Activated CD4-positive, alpha-beta T cell treated with anti-CD3 and anti-CD28 coated beads, Interleukin-2, amount 10 ng/mL, durations not matched to agents 7 days and 5 days (primary cell): Measurements from ENCODE around the gene DIP2B. TPM values are rescaled to one million over a fixed set of nuclear protein-coding genes. Genes with fewer than 3 reads are reported as not detected.

Source experiments
- CTCF ChIA-PET: fragments of 350-600 bp; sonication (Branson Sonifier 250); formaldehyde crosslinking; loops from one replicate; lab custom pipeline; 2021; ENCODE audit warnings: antibody characterized with exemption; lab: Charles Lee
- POLR2A ChIA-PET: fragments of 350-600 bp; sonication (Branson Sonifier 250); formaldehyde crosslinking; loops from one replicate; lab custom pipeline; 2021; ENCODE audit warnings: antibody characterized with exemption; lab: Charles Lee
- DNase-seq: peaks from one replicate; pipeline ENCODE4 v3.0.0-alpha.2; 2020
- H3K27ac Mint-ChIP-seq: one replicate; pipeline ENCODE4 v1.8.0; 2021; ENCODE audit warnings: mild to moderate bottlenecking, moderate library complexity, mixed read lengths
- H3K27me3 Mint-ChIP-seq: one replicate; pipeline ENCODE4 v1.8.0; 2021; ENCODE audit warnings: mixed read lengths
- H3K36me3 Mint-ChIP-seq: one replicate; pipeline ENCODE4 v1.8.0; 2021; ENCODE audit warnings: low read depth, mixed read lengths
- H3K4me1 Mint-ChIP-seq: one replicate; pipeline ENCODE4 v1.8.0; 2021; ENCODE audit warnings: mixed read lengths
- H3K4me3 Mint-ChIP-seq: one replicate; pipeline ENCODE4 v1.8.0; 2021; ENCODE audit warnings: mild to moderate bottlenecking, moderate library complexity, mixed read lengths
- H3K9me3 Mint-ChIP-seq: one replicate; pipeline ENCODE4 v1.8.0; 2021; ENCODE audit warnings: mixed read lengths
- total RNA-seq, 2 experiments: library from RNA; stranded (reverse); gene quantifications; one replicate each; pipeline ENCODE4 v1.2.3, GENCODE V29; 2021

DIP2B gene
- total RNA-seq, 2 experiments from 2014 or later, result 28.9 to 30.4 TPM

DNA sequence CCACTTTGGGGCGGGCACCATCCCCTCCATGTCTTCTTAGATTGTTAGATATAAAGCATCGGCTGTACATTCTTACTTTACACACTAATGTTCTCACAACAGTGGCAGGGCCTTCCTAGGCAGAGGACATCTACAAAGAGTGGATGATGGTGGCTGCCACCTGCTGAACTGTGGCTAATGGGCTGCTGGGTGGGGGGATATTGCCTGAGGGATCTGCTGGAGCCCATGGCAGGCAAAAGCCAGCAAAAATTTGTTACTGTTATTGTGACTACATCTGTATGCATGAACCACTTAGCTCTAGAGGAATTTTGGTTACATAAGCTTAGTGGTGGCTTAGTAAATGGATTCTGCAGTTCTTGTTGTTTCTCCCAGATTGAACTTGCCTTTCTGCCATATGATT, 52.6 kb downstream of the DIP2B start:
- H3K4me3 Mint-ChIP-seq, result no peak overlapping the region
- no peaks in the 10 kb centered on the region for H3K9me3 Mint-ChIP-seq
- H3K4me1 Mint-ChIP-seq, result peaks cover 23% of the 10 kb centered on the region
- DNase-seq, result no peak
- POLR2A ChIA-PET, result no interaction called here
- no peaks in the 10 kb centered on the region for H3K27me3 Mint-ChIP-seq
- H3K27ac Mint-ChIP-seq, result no peak overlapping the region
- H3K36me3 Mint-ChIP-seq, result peaks cover 27% of the 10 kb centered on the region
- CTCF ChIA-PET, result no interaction called here

DNA sequence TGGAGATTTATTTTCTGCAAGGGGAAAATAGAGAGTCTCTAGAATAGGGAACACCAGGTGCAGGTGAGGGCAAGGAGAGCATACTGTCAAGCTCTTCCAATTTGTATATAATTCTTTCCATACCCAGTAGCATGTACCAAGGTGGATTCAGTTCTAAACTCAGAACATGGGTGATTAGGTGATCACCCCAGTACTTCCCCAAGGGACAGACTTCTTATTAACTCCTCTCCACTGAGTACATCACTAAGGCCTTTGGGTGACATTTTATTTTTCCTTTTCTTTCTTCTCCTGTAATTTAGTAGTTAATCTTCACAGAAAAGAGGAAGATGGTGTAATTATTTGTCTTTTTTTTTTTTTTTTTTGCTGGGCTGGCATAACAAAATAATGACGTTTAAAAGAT, 54.2 kb downstream of the DIP2B start:
- ChIA-PET POLR2A (no interaction called here), CTCF (interaction anchor here (0.6 kb wide), 1 partner anchor 13 kb away, joined by 3 read pairs; no protein-coding TSS in a partner anchor)
- no peak for DNase-seq
- Mint-ChIP-seq H3K27ac (no peak overlapping the region), H3K4me3 (no peak overlapping the region), H3K36me3 (peaks cover 22% of the 10 kb centered on the region), H3K9me3 (no peaks in the 10 kb centered on the region), H3K27me3 (no peaks in the 10 kb centered on the region), H3K4me1 (peaks cover 22% of the 10 kb centered on the region)

DNA sequence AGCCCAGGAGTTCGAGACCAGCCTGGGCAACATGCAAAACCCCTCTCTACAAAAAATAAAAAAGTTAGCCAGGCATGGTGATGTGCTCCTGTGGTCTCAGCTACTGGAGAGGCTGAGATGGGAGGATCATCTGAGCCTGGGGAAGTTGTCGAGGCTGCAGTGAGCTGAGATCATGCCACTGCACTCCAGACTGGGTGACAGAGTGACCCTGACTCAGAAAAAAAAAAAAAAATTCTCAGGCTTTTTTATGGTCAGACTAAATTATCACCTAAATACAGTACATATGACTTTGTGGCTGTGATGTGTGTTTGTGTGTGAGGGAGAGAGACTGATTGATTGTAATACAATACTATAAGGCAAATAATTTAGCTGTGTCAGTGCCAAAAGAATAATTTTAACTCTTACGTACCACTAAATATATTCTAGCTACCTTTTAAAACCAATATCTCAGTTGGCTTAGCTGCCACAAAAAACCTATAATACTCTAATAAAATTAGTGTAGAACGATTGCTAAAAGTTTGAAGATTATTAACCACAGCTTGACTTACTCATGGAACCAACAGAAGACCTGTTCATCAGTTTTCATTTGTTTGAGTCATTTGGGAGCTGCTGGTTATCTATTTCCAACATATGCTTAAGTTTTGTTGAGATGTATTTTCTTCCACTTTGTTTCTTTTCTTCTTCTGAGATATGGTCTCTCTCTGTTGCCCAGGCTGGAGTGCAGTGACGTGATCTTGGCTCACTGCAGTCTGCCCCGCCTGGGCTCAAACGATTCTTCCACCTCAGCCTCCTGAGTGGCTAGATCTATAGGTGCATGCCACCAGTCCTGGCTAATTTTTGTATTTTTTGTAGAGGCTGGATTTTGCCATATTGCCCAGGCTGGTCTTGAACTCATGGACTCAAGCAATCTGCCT, 58.0 kb downstream of the DIP2B start:
- Mint-ChIP-seq H3K4me3 (no peak overlapping the region), H3K36me3 (peaks cover 14% of the 10 kb centered on the region), H3K4me1 (peaks cover 26% of the 10 kb centered on the region), H3K27ac (no peak overlapping the region), H3K9me3 (no peaks in the 10 kb centered on the region), H3K27me3 (no peaks in the 10 kb centered on the region)
- DNase-seq, result no peak
- POLR2A ChIA-PET, result interaction anchor here (0.7 kb wide), 1 partner anchor 921 kb away, joined by 5 read pairs; no protein-coding TSS in a partner anchor
- CTCF ChIA-PET, result interaction anchor here (0.5 to 3.1 kb wide), 5 partner anchors 14 to 100 kb away, joined by 3 to 8 read pairs (median 4); partner anchors contain the start of gene DIP2B

DNA sequence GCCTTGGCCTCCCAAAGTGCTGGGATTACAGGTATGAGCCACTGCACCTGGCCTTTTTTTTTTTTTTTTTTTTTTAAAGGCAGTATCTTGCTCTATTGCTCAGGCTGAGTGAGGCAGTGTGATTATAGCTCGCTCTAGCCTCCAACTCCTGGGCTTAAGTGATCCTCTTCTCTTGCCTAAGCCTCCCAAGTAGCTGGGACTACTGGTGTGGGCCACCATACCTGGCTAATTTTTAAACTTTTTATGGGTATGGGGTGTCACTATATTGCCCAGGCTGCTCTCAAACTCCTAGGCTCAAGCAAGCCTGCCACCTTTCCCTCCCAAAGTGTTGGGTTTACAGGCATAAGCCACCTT, 58.6 kb downstream of the DIP2B start:
- Mint-ChIP-seq H3K27me3 (no peaks in the 10 kb centered on the region), H3K4me1 (peaks cover 32% of the 10 kb centered on the region)

DNA sequence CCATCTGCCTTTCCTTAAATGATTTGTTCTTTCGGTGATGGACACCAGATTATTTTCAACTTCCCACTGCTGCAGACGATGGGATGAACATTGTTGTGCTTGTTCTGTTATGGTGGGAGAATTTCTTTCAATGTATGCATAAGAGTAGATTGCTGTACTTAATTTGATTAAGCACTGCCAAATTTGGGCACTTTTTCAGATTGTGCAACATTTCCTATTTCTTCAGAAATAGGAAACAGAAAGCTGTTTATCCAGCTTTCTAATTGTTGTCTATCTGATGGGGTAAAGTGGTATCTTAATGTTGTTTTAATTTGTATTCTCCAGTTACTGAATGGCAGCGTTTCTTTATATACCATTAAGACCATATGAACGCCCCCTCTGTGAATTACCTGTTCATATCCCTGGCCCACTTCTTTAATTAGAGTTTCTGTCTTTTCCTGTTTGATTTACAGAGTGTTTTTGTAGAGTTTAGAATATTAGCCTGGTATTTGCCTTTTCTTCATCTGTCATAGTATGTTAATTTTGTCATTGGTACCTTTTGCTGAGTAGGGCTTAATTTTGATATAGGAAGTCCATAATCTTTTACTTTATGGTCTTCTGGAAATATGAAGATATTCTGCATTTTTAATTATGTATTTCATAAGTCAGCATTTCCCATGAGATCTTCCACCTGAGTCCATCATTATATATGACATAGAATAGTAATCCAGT, 59.6 kb downstream of the DIP2B start:
- H3K27ac Mint-ChIP-seq, result no peak overlapping the region
- H3K4me3 Mint-ChIP-seq, result no peak overlapping the region
- H3K4me1 Mint-ChIP-seq, result peaks cover 36% of the 10 kb centered on the region
- no peaks in the 10 kb centered on the region for H3K27me3 Mint-ChIP-seq
- ChIA-PET POLR2A (no interaction called here), CTCF (interaction anchor here (0.7 to 3.1 kb wide), 3 partner anchors 30 to 600 kb away, joined by 3 to 8 read pairs (median 4); partner anchors contain the start of gene DIP2B)
- no peaks in the 10 kb centered on the region for H3K9me3 Mint-ChIP-seq
- peaks cover 12% of the 10 kb centered on the region for H3K36me3 Mint-ChIP-seq
- no peak for DNase-seq

More for the DNA sequence above, 58.6 kb downstream of the DIP2B start:
- Mint-ChIP-seq H3K36me3 (peaks cover 16% of the 10 kb centered on the region), H3K9me3 (no peaks in the 10 kb centered on the region), H3K4me3 (no peak overlapping the region), H3K27ac (no peak overlapping the region)
- POLR2A ChIA-PET, result no interaction called here
- CTCF ChIA-PET, result interaction anchor here (0.7 to 3.1 kb wide), 4 partner anchors 14 to 99 kb away, joined by 3 to 8 read pairs (median 4); partner anchors contain the start of gene DIP2B
- no peak for DNase-seq

DNA sequence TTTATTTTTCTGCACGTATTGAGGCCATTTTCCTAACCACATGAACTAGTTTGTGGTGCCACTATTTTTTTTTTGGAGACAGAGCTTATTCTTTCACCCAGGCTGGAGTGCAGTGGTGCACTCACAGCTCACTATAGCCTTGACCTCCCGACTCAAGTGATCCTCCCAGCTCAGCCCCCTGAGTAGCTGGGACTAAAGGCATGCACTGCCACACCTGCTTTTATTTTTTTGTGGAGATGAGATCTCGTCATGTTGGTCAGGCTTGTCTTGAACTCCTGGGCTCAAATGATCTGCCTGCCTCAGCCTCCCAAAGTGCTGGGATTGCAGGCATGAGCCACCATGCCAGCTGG, 60.1 kb downstream of the DIP2B start:
- Mint-ChIP-seq H3K36me3 (peaks cover 10% of the 10 kb centered on the region), H3K4me3 (no peak overlapping the region), H3K4me1 (peaks cover 36% of the 10 kb centered on the region), H3K27me3 (no peaks in the 10 kb centered on the region), H3K27ac (no peak overlapping the region), H3K9me3 (no peaks in the 10 kb centered on the region)
- POLR2A ChIA-PET, result no interaction called here
- CTCF ChIA-PET, result interaction anchor here (0.7 to 3.1 kb wide), 2 partner anchors 60 to 600 kb away, joined by 3 to 8 read pairs; partner anchors contain the start of gene DIP2B
- no peak for DNase-seq

DNA sequence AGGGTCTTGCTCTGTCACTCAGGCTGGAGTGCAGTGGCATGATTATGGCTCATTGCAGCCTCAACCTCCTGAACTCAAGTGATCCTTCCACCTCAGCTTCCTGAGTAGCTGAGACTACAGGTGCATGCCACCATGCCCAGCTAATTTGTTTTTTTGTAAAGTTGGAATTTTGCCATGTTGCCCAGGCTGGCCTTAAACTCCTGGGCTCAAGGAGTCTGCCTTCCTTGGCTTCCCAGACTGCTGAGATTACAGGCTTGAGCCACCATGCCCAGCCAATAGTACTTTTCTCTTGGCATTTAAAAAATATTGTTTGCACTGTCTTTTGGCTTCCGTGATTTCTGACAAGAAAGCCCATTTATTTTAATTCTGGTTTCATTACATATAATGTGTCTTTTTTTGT, 61.3 kb downstream of the DIP2B start:
- ChIA-PET POLR2A (no interaction called here), CTCF (no interaction called here)
- no peak overlapping the region for H3K4me3 Mint-ChIP-seq
- no peak for DNase-seq
- H3K27ac Mint-ChIP-seq, result no peak overlapping the region
- H3K4me1 Mint-ChIP-seq, result peaks cover 36% of the 10 kb centered on the region
- H3K9me3 Mint-ChIP-seq, result no peaks in the 10 kb centered on the region
- H3K27me3 Mint-ChIP-seq, result no peaks in the 10 kb centered on the region
- H3K36me3 Mint-ChIP-seq, result peaks cover 13% of the 10 kb centered on the region

DNA sequence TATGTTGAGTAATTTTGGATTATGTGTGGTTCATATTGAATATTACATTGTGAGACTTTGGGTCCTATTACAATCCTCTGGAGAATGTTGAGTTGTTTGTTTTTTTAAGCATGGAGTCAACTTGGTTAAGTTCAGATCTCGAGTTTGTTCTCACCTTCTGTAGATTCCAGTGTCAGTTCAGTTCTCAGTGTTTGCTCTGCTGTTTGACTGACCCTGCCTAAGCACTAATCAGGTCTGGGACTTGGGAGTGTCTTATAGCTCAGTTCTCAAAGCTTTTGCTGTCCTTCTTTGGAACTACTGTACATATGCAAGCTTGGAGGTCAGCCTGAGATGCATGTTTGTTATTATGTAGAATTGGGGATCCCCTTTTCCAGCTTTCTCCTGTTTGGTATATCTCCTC, 63.1 kb downstream of the DIP2B start:
- no peak for DNase-seq
- H3K4me3 Mint-ChIP-seq, result no peak overlapping the region
- CTCF ChIA-PET, result interaction anchor here (0.9 to 1.4 kb wide), 2 partner anchors 14 to 21 kb away, joined by 3 read pairs; no protein-coding TSS in a partner anchor
- no peaks in the 10 kb centered on the region for H3K9me3 Mint-ChIP-seq
- no peaks in the 10 kb centered on the region for H3K27me3 Mint-ChIP-seq
- H3K4me1 Mint-ChIP-seq, result peaks cover 41% of the 10 kb centered on the region
- no peak overlapping the region for H3K27ac Mint-ChIP-seq
- POLR2A ChIA-PET, result no interaction called here
- H3K36me3 Mint-ChIP-seq, result peaks cover 13% of the 10 kb centered on the region

DNA sequence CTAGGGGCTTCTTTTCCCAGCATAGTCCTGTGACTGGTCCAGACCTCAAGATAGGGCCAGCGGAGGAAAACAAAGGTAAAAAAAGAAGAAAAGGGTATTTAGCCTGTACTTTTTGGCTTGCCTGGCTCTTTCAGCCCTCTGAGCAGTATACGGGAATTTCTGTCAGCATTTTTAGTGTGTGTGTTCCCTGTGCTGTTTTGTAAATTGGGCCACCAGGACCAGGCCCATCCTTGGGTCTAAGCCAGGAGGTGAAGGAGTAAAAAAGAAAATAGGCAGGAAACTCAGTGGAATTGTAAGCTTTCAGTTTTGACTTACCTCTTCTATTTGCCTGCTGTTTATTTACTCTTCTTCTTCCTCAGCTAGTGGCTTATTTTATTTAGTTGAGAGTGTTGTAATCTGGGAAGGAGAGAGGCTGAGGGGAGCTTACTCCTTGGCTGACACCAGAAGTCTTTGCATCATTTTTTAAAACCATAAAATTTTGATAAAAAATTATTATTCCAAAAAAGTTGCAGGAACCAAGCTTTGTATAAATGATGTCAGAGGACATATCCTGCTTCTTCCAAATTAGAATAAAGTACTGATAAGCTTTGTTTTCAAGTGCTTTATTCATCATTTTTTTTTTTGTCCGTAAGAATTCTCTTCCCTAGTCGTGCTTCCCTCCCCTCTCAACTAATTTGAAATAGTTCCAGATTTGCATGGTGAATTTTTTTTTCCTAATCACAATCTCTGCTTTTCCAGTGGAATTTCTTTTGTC, 63.7 kb downstream of the DIP2B start:
- CTCF ChIA-PET, result interaction anchor here (0.6 to 1.4 kb wide), 5 partner anchors 9 to 57 kb away, joined by 3 to 6 read pairs (median 3); no protein-coding TSS in a partner anchor
- Mint-ChIP-seq H3K36me3 (peaks cover 13% of the 10 kb centered on the region), H3K27ac (no peak overlapping the region), H3K4me3 (no peak overlapping the region), H3K27me3 (no peaks in the 10 kb centered on the region), H3K4me1 (peaks cover 42% of the 10 kb centered on the region), H3K9me3 (no peaks in the 10 kb centered on the region)
- no peak for DNase-seq
- POLR2A ChIA-PET, result interaction anchor here (0.6 kb wide), 1 partner anchor 40 kb away, joined by 7 read pairs; no protein-coding TSS in a partner anchor

DNA sequence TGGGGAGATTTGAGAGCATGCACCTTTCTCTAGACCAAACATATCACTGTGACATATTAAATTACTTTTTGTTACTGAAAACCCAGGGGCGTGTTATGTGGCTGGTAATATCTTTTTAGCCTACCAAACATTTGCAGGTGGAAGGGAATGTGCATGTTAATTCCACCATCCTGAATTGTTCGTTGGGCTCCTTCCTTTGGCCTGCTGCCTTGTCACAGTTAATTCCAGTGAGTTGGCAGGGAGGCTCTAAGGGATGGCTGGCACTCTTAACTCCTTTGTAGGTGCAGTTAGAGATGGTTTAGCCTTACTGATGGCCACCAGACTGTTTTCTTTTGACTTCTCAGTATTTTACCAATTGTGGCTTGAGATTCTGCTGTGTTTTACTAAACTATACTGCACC, 64.5 kb downstream of the DIP2B start:
- ChIA-PET CTCF (interaction anchor here (0.6 kb wide), 1 partner anchor 50 kb away, joined by 6 read pairs; no protein-coding TSS in a partner anchor), POLR2A (no interaction called here)
- DNase-seq, result no peak
- H3K9me3 Mint-ChIP-seq, result no peaks in the 10 kb centered on the region
- peaks cover 11% of the 10 kb centered on the region for H3K36me3 Mint-ChIP-seq
- no peaks in the 10 kb centered on the region for H3K27me3 Mint-ChIP-seq
- no peak overlapping the region for H3K27ac Mint-ChIP-seq
- H3K4me3 Mint-ChIP-seq, result no peak overlapping the region
- peaks cover 35% of the 10 kb centered on the region for H3K4me1 Mint-ChIP-seq

DNA sequence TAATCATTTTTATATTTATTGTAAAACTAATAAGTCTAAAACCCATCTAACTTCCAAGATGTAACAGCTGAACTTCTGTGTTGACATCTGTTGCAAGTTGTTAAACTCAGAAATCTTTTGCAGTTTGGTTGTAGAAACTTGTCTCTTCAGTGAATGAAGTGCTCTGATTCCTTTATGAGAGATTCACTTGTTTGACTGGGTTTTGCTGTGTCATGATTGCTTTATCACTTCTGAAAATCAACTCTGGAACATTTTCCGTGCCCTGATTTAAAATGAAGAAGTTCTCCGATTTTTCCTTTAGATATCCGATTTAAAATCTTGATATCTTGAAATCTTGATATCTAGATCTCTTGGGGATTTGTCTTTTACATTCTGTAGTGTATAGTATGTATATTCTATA, 65.1 kb downstream of the DIP2B start:
- H3K4me3 Mint-ChIP-seq, result no peak overlapping the region
- ChIA-PET CTCF (interaction anchor here (0.6 kb wide), 2 partner anchors 20 to 315 kb away, joined by 3 read pairs; no protein-coding TSS in a partner anchor), POLR2A (no interaction called here)
- H3K9me3 Mint-ChIP-seq, result no peaks in the 10 kb centered on the region
- peaks cover 6% of the 10 kb centered on the region for H3K36me3 Mint-ChIP-seq
- H3K27ac Mint-ChIP-seq, result no peak overlapping the region
- DNase-seq, result no peak
- peaks cover 29% of the 10 kb centered on the region for H3K4me1 Mint-ChIP-seq
- no peaks in the 10 kb centered on the region for H3K27me3 Mint-ChIP-seq

DNA sequence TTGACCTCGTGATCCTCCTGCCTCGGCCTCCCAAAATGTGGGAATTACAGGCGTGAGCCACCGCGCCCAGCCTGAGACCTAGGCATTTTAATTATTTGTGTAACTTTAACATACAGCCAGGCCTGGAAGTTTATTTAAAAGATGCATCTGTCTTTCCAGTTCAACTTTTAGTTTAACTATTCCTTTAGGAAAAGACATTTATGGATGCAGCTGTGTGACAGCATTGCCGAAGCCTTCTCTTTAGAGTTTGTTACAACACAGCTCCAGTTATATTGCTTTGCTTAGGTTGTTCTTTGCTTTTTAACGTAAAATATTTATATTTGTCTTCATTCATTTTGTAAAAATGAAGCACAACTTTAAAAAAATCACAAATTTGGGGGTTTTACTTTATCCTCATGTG, 67.0 kb downstream of the DIP2B start:
- peaks cover 6% of the 10 kb centered on the region for H3K36me3 Mint-ChIP-seq
- no peak for DNase-seq
- H3K27me3 Mint-ChIP-seq, result no peaks in the 10 kb centered on the region
- no peak overlapping the region for H3K27ac Mint-ChIP-seq
- peaks cover 21% of the 10 kb centered on the region for H3K4me1 Mint-ChIP-seq
- H3K4me3 Mint-ChIP-seq, result no peak overlapping the region
- ChIA-PET POLR2A (no interaction called here), CTCF (no interaction called here)
- H3K9me3 Mint-ChIP-seq, result no peaks in the 10 kb centered on the region
